Mucosa of gallbladder (tissue), 1 donor: ENCODE results near the gene FMO1. TPM values are rescaled to one million over a fixed set of nuclear protein-coding genes. Genes with fewer than 3 reads are reported as not detected.
A peak's percentile ranks its signal among the peaks of the same experiment; 100 is the strongest.
"Not testable (repeated sequence)": the region's sequence is repeated elsewhere in the genome, so short reads cannot be mapped to it uniquely, and the experiment has no call there.

Source experiments
- DNase-seq: peaks from one replicate; pipeline ENCODE4 v3.0.0-alpha.2; 2020; ENCODE audit warnings: low spot score
- total RNA-seq: library from RNA; stranded (reverse); gene quantifications from one replicate; pipeline ENCODE4 v1.2.1, GENCODE V29; 2021
- donor health status: DM: no; HTN: no; CAD: no.

Gene FMO1
- total RNA-seq, result not detected

- DNase-seq, result no peak
These were observed at the start of gene FMO1 for GRCh38 chr1:171248302-171248701. Gene FMO1 (plus strand): TSS chr1:171248494. CDS start chr1:171258088, 9,594 bp downstream.

- DNase-seq, result no peak
These were observed 44.0 kb upstream of the FMO1 start for GRCh38 chr1:171204296-171204695.

- DNase-seq, result no peak
These were observed 41.9 kb upstream of the FMO1 start for GRCh38 chr1:171206204-171206977.

- DNase-seq, result no peak
These were observed 41.3 kb upstream of the FMO1 start for GRCh38 chr1:171206978-171207355.

GRCh38 chr1:171207377-171207776 lies 40.9 kb upstream of the FMO1 start:
- no peak for DNase-seq

- peak; percentile 36 for DNase-seq
These were observed 37.9 kb upstream of the FMO1 start for GRCh38 chr1:171210355-171210754.

- no peak for DNase-seq
These were observed 35.5 kb upstream of the FMO1 start for GRCh38 chr1:171212607-171213351.

GRCh38 chr1:171213559-171214454 lies 34.5 kb upstream of the FMO1 start:
- no peak for DNase-seq

- DNase-seq, result no peak
These were observed 30.4 kb upstream of the FMO1 start for GRCh38 chr1:171217658-171218443.

- DNase-seq, result no peak
These were observed 29.6 kb upstream of the FMO1 start for GRCh38 chr1:171218661-171219060.

- no peak for DNase-seq
These were observed 28.8 kb upstream of the FMO1 start for GRCh38 chr1:171219346-171220080.

GRCh38 chr1:171220081-171220420 lies 28.2 kb upstream of the FMO1 start:
- no peak for DNase-seq

GRCh38 chr1:171220581-171221054 lies 27.7 kb upstream of the FMO1 start:
- no peak for DNase-seq

- no peak for DNase-seq
These were observed 26.4 kb upstream of the FMO1 start for GRCh38 chr1:171221665-171222591.

GRCh38 chr1:171222936-171223335 lies 25.4 kb upstream of the FMO1 start:
- DNase-seq, result no peak

- DNase-seq, result not testable (repeated sequence)
These were observed 24.0 kb upstream of the FMO1 start for GRCh38 chr1:171224257-171224656.

GRCh38 chr1:171226747-171227370 lies 21.4 kb upstream of the FMO1 start:
- peak; percentile 55 for DNase-seq

- DNase-seq, result no peak
These were observed 17.0 kb upstream of the FMO1 start for GRCh38 chr1:171231326-171231725.

- DNase-seq, result no peak
These were observed 15.1 kb upstream of the FMO1 start for GRCh38 chr1:171233183-171233582.
